Vagina (tissue), 2 donors: ENCODE data around the gene AKR7A3. TPM values are rescaled to one million over a fixed set of nuclear protein-coding genes. Genes with fewer than 3 reads are reported as not detected.

Source experiments
- DNase-seq, 2 donors: peaks; one replicate each; pipeline ENCODE4 v3.0.0-alpha.2; 2017; ENCODE audit errors: extremely low spot score in 2 of 2
- H3K27ac ChIP-seq: fragments of 200-600 bp; sonication (generic); one replicate; pipeline ENCODE4 v1.5.1; 2019
- H3K27me3 ChIP-seq: fragments of 200-600 bp; sonication (generic); one replicate; pipeline ENCODE4 v1.5.1; 2019
- H3K36me3 ChIP-seq, 2 donors: fragments of 200-600 bp; sonication (generic); one replicate each; pipeline ENCODE4 v1.5.1; 2017 to 2019
- H3K4me1 ChIP-seq: fragments of 200-600 bp; sonication (generic); one replicate; pipeline ENCODE4 v1.5.1; 2019
- H3K4me3 ChIP-seq, 2 donors: fragments of 200-600 bp; sonication (generic); 1 replicate in 1 of 2; 2 replicates in 1 of 2; pipeline ENCODE4 v1.5.1; 2016 to 2019
- H3K9me3 ChIP-seq: fragments of 200-600 bp; sonication (generic); one replicate; pipeline ENCODE4 v1.5.1; 2019
- POLR2A ChIP-seq, 2 donors: fragments of 450-650 bp; IDR thresholded peaks; one replicate each; pipeline ENCODE4 v1.6.1; 2017; ENCODE audit warnings: antibody characterized with exemption in 2 of 2, mild to moderate bottlenecking in 2 of 2, moderate library complexity in 2 of 2
- POLR2AphosphoS5 ChIP-seq, 2 donors: sonication (generic); formaldehyde crosslinking; IDR thresholded peaks; one replicate each; pipeline ENCODE4 v1.9.0; 2017; ENCODE audit warnings: antibody characterized with exemption in 2 of 2, mild to moderate bottlenecking in 2 of 2, low read depth in 1 of 2; ENCODE audit not compliant: insufficient read depth in 1 of 2
- intact Hi-C: fragments of 100-400 bp; cut with DNase I; formaldehyde crosslinking; loops from one replicate; pipeline ENCODE4 v1.15.1; 2023
- total RNA-seq: library from RNA; depleted of rRNA; stranded (reverse); fragments of >200 nt; gene quantifications from one replicate; pipeline ENCODE4 v1.2.3, GENCODE V29; 2016
- TF ChIP-seq, protein P1 (sequence below), 3 experiments: fragments of 450-650 bp in 2 of 3; fragments of 200-600 bp in 1 of 3; sonication (generic) in 1 of 3; IDR thresholded peaks; one replicate each; pipeline ENCODE4 v1.5.1; 2017 to 2019; ENCODE audit warnings: antibody characterized with exemption in 3 of 3, mild to moderate bottlenecking in 2 of 3, moderate library complexity in 2 of 3

Gene AKR7A3
- total RNA-seq, 1 donor from 2014 or later, result 4.2 TPM

DNA sequence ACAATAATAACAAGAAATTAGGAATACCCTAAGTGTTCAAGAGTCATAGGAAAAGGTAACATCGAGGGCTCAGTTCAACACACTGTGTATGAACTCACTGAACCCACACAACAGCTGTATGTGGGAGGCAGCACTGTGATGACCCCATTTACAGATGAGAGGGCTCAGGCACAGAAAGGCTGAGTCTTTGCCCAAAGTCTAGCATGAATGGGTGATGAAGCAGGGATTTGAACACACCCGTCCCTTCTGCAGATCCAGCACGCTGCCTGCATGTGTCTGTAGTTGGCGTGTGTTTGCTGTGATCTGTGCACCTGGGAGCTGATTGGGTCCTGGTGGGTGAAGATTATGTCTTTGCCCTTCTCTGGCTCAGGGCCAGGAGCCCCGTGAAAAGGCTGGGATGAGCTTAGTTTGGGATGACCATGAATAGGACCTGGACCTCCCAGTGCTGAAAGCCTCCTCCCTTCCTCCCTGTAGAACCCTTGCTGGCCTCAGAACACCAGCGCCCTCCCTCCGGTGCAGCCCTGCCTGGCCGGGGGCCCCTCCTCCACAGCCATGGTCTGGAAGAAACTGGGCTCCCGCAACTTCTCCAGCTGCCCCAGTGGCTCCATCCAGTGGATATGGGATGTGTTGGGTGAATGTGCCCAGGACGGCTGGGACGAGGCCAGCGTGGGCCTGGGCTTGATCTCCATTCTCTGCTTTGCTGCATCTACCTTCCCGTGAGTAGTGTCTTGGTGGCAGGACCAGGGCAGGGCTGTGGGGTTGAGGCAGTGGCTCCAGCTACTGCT, 28.7 kb upstream of the AKR7A3 start:
- Histone ChIP-seq H3K36me3 (peaks cover 0 to 4% of the 10 kb centered on the region in 2 donors), H3K27me3 (no peaks in the 10 kb centered on the region), H3K4me3 (no peak overlapping the region), H3K9me3 (no peaks in the 10 kb centered on the region), H3K27ac (no peak overlapping the region), H3K4me1 (peaks cover 38% of the 10 kb centered on the region)
- DNase-seq, result no peak
- intact Hi-C loops, result no loop called here
- TF ChIP-seq POLR2AphosphoS5 (IDR thresholded peaks at IDR 0.05; ENCODE audit: insufficient read depth in 1 of 2, low read depth in 1 of 2), result no peak

DNA sequence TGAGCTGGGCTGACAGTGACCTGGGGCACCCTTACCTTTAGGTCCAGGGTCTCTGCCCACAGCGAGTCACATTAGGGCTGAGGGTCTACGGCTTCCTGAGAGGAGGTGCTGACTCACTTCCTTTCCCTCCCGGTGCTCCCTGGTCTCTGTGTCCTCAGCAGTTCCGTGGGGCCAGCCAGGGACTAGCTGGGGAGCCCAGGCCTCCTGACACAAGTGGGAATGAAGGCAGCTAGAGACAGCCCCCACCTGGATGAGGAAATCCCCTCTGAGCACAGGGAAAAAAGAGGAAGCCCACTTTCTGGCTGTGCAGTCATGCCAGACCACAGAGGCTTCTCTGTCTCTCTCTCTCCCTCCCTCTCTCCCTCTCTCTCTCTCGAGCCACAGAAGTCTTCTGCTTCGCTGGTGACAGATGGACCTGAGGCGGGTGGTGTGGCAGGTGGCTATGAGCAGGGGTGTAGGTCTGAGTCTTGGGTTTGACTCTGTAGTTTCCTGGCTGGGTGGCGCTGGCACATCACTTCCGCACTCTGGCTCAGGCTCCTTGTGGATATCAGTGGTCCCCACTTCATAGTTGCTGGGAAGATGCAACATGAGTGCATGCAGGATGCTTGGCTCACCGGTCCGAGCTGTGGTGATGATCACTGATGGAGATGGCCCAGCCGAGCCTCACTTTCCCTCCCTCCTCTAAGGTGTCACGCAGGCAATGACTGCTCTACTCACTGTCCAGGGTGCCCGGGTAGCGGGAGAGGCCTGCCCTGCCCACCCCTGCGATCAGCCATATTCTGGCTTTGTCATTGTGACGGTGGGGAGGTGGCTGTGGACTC, 27.0 kb upstream of the AKR7A3 start:
- no peak for DNase-seq
- no peak overlapping the region for H3K4me3 ChIP-seq
- no peaks in the 10 kb centered on the region for H3K27me3 ChIP-seq
- peaks cover 0 to 4% of the 10 kb centered on the region in 2 donors for H3K36me3 ChIP-seq
- peaks cover 48% of the 10 kb centered on the region for H3K4me1 ChIP-seq
- TF ChIP-seq POLR2A (IDR thresholded peaks at IDR 0.05) (no peak), POLR2AphosphoS5 (IDR thresholded peaks at IDR 0.05; ENCODE audit: insufficient read depth in 1 of 2, low read depth in 1 of 2) (no peak)
- TF ChIP-seq, protein P1, sequence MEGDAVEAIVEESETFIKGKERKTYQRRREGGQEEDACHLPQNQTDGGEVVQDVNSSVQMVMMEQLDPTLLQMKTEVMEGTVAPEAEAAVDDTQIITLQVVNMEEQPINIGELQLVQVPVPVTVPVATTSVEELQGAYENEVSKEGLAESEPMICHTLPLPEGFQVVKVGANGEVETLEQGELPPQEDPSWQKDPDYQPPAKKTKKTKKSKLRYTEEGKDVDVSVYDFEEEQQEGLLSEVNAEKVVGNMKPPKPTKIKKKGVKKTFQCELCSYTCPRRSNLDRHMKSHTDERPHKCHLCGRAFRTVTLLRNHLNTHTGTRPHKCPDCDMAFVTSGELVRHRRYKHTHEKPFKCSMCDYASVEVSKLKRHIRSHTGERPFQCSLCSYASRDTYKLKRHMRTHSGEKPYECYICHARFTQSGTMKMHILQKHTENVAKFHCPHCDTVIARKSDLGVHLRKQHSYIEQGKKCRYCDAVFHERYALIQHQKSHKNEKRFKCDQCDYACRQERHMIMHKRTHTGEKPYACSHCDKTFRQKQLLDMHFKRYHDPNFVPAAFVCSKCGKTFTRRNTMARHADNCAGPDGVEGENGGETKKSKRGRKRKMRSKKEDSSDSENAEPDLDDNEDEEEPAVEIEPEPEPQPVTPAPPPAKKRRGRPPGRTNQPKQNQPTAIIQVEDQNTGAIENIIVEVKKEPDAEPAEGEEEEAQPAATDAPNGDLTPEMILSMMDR (IDR thresholded peaks at IDR 0.05), result no peak
- intact Hi-C loops, result no loop called here
- no peak overlapping the region for H3K27ac ChIP-seq
- H3K9me3 ChIP-seq, result no peaks in the 10 kb centered on the region

DNA sequence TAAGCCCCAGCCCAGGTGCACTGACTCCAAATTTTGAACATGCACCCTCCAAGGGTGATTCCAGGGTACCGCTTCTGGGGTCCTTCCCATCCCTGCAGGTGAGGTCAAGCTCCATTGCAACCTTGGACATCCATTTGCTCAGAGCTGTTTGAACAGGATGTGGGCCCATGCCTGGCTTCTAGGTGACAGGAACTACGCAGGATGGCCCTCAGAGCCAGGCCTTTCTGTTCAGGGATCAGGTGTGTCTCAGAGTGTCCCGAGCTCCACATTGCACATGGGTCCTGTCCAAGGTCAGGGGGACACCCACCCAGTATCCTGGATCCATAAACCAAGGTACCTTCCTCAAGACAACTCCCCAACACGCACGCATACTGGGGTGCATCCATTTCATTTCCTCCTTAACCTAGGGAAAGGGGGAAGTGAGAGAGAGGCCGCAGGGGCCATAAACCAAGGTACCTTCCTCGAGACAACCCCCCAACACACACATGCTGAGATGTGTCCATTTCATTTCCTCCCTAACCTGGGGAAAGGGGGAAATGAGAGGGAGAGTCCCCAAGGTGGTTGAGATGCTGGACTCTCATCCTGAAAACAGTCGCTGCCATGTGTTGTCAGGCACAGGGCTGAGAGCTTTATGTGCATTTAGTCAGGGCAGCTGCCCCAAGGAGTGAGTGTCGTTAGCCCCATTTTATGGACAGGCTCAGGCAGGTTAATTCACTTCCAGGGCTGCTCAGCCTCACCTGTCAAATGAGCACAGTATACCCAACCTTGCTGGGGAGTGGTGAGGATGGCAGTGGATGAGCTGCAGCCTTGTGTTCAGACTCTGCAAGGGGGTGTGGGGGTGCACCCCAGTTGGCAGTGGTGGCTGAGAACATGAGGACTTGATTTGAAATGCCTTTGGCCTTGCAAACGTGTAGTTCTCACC, 25.7 kb upstream of the AKR7A3 start:
- H3K4me3 ChIP-seq, result no peak overlapping the region
- peaks cover 60% of the 10 kb centered on the region for H3K4me1 ChIP-seq
- H3K9me3 ChIP-seq, result no peaks in the 10 kb centered on the region
- intact Hi-C loops, result no loop called here
- no peak overlapping the region for H3K27ac ChIP-seq
- no peaks in the 10 kb centered on the region for H3K27me3 ChIP-seq
- peaks cover 0 to 4% of the 10 kb centered on the region in 2 donors for H3K36me3 ChIP-seq
- no peak for DNase-seq
- TF ChIP-seq POLR2A (IDR thresholded peaks at IDR 0.05), result no peak
- TF ChIP-seq, protein P1 (IDR thresholded peaks at IDR 0.05), result no peak

DNA sequence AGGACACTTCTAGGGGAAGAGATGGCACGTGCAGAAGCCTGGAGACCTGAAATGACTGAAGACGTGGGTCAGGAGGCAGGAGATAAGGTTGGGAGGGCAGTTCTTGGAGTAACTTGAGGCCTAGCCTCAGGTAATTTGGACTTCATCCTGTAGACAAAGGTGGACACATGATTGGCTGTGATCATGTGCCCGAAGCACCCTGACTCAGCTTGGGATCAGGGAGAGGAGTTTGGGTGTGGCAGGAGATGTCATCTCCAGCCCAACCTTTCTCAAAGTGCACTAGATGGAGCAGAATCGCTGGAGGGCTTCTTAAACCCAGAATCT, 25.0 kb upstream of the AKR7A3 start:
- Histone ChIP-seq H3K9me3 (no peaks in the 10 kb centered on the region), H3K27ac (no peak overlapping the region), H3K27me3 (no peaks in the 10 kb centered on the region), H3K36me3 (peaks cover 0 to 5% of the 10 kb centered on the region in 2 donors), H3K4me1 (peaks cover 66% of the 10 kb centered on the region), H3K4me3 (no peak overlapping the region)
- no peak for DNase-seq
- TF ChIP-seq, protein P1 (IDR thresholded peaks at IDR 0.05), result no peak
- intact Hi-C loops, result no loop called here
